A172 (cell line): Measurements from ENCODE around the gene VWA3A. TPM values are rescaled to one million over a fixed set of nuclear protein-coding genes. Genes with fewer than 3 reads are reported as not detected.
"Not testable (repeated sequence)": the region's sequence is repeated elsewhere in the genome, so short reads cannot be mapped to it uniquely, and the experiment has no call there.

Source experiments
- DNase-seq: peaks from one replicate; pipeline ENCODE4 v3.0.0-alpha.2; 2015; ENCODE audit warnings: low spot score
- total RNA-seq: library from RNA; depleted of rRNA; stranded (reverse); fragments of >200 nt; shearing (Covaris generic); gene quantifications from 2 replicates; pipeline ENCODE4 v1.2.3, GENCODE V29; 2014; rRNA removed

Gene VWA3A
- total RNA-seq: 0.19 TPM in 1 of 2 replicates, not detected in the other

DNA sequence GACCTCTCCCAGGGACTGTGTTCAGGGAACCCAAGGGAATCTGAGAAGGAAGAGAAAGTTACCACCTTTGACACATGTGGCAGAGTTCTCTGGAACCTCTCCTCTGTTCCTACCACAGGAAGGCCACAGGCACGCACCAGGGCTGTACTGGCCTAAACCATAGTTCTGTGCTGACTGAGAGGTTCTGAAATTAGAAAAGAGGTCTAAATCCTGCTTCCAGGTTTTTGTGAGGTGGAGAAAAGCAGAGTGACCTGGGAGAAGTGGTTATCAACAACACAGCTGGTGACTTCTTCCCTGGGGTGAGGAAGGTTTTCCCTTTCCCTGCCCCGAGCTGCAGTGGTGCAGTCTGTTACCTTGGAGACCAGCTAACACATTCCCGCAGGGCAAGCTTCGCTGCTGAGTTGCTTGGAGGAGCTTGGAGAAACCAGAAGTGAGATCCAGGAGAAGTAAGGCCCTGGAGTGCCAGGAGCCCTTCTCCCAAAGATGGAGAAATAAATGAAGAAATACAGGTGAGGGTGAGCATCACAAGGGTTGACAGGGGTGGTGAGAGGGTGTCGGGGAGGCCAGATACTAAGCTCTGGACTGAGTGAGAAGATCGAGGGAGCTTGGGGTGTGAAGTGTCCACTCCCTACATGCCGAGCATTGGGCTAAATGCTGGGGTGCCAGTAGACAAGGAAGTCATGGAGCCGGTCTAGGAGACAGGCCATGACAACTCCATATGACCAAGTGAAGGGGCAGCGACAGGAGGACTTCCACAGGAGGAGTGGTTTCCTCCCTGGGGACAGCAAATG, at the start of gene VWA3A:
VWA3A (plus strand) TSS at position 399 of the 791 bp plus-strand sequence; CDS start at position 496, 97 bp downstream.
- DNase-seq: no peak

DNA sequence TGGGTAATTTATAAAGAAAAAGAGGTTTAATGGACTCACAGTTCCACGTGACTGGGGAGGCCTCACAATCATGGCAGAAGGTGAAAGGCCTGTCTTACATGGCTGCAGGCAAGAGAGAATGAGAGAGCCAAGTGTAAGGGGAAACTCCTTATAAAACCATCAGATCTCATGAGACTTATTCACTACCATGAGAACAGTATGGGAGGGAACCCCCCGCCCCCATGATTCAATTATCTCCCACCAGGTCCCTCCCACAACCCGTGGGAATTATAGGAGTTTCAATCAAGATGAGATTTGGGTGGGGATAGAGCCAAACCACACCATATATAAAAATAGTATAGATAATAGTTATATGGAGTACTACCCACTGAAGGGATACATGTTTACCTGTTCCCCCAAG, 48.5 kb upstream of the VWA3A start:
- not testable (repeated sequence) for DNase-seq

- not testable (repeated sequence) for DNase-seq
Observed at GRCh38 chr16:22045888-22046287, 46.5 kb upstream of the VWA3A start.

DNA sequence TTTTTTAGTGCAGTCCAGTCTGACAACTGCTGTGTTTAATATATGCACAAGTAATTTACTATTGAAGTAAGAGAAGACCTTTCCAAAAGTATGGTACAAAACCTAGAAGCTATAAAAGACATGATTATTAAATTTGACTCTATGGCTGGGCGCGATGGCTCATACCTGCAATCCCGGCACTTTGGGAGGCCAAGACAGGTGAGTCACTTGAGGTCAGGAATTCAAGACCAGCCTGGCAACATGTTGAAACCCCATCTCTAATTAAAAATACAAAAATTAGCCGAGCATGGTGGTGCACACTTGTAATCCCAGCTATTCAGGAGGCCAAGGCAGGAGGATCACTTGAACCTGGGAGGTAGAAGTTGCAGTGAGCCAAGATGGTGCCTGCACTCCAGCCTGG, 41.4 kb upstream of the VWA3A start:
- DNase-seq: no peak

DNA sequence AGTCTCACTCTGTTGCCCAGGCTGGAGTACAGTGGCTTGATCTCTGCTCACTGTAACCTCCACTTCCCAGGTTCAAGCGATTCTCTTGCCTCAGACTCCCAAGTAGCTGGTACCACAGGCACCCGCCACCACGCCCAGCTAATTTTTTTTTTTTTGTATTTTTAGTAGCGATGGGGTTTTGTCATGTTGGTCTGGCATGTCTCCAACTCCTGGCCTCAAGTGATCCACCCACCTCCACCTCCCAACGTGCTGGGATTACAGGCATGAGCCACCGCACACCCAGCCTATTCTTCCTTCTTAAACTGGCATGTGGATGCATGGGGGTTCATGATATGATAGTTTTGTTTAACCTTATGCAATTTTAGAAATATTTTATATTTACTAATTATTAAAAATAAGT, 39.4 kb upstream of the VWA3A start:
- no peak for DNase-seq

GRCh38 chr16:22053921-22054341, 38.4 kb upstream of the VWA3A start:
- no peak for DNase-seq

DNA sequence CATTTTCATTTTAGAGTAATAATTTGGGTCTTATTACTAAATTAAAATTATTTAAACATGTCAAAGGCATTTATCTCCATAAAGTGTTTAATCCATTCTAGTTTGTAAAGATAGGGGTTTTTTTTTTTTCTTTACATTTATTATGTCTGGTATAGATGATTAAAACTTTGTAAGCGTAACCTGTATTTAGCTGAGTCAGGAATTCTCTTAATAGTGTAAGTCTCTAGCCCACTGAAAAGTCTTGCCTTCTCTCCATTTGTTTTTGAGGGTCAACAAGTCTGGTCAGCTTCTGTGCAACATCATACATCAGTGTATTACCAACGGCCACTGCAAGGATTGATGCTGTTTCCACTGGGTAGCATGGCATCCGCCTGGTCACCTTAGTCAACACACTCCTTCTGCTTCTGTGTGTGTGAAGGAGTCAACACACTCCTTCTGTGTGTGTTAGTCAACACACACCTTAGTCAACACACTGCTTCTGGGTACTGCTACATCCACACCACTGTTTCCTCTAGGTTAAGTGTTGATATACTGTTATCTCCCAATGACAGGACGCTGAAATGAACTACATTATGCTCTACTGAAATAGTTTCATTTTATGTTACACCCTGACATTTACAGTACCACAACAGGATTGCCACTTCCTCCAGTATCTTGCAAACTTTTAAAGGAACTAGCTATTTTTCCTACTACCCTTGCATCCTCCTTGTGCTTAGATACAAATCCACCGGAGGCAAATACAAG, 37.3 kb upstream of the VWA3A start:
- DNase-seq: no peak

DNA sequence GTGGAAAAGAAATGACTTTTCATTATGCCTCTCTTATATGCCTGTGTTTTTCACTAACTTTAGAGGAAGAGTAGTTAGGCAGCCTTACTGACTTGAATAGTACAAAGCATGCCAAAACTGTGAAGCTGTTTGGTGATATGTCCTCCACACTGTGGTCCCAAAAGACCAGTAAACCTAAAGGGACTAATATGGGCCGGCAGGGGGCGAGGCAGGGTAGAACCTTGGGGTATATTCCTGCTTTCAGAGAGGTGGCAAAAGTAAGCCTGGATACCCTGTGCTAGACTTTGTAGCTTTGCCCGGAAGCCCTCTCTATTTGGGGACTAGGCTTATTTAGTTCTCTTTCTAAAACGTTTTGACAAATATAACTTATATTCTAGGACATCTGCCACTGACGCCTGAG, 36.5 kb upstream of the VWA3A start:
- no peak for DNase-seq

DNA sequence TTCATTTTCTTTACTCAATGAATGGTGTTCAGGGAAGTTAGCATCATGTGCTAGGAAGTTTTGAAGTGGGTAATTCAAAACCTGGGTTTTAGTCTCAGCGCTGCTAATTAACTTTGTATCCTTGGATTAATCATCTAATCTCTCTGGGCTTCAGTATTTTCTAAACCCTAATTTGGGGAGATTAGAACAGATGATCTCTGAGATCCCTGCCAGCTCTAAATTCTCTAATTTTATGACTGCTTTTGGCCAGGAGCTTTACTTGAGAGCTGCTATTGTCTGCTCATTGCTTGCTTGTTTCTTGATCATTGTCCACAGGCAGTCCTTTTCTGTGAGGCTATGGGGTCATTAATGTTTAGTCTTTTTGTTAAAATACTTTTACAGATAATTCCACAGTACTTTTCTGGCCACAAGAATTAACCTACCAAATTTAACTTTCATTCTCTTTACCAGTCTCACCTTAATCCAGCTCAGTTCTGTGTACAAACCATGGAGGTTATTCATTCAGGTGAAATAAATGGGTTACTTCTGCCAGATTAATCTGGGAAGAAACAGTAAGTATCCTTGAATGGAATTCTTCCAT, 28.4 kb upstream of the VWA3A start:
- no peak for DNase-seq

DNA sequence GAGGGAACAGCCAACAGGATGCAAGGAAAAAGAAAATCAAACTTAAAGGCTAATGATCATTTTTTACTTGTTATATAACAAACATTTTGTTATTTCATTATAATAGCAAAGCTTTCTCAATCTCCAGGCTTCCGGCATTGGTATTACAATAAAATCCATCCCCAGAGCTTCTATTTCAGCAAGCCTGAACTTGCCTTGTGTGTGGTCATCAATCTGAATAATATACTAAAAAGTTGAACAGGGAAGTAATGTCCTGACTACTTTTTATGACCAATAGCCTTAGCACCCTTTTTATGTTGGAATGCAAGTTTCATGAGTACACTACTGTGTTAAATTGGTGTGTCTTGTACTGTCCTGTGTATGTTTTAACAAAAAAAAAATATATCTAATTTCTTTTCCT, 27.1 kb upstream of the VWA3A start:
- no peak for DNase-seq

DNA sequence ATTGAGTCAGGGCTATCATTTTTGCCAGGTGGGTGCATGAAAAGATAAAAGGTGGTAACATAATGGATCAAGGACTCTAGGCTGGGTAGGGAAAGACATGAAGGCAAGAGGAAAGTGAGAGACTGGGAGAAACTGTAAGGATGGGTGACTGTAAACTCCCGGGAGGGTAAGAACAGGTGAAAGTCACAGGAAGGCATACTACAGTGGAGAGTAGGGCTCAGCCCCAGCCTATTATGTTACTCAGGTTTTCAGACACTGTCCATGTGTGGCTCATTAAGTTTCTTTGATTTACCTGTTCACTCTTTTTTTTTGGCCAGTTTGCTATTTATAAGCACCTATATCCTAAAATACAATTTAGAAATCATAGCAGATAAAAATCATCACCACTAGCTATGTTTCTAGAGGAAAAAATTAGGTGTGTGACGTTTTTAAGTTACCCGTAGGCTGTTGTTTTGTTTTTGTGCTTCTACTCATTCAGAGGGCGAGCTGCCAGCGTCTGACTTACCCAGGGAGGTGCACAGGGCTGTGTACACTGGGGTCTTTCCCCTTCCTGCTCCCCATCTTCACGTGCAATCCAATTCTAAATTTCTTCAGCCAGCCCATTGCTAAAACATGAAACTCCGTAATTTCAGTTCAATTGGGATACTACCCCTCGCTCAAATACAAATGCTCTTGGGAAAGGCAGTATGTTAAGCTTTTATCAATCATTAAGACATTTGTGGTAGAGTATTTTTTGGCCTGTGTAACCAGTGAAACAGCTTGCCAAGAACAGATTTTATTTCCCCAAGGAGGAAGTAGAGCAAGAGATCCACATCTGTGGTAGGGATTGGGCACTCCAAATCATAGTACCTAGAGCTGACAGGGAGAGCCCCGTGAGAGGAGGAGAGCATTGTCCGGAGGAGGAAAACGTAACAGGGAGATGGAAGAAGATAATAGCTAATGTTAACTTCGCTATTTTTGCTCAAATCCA, 21.7 kb upstream of the VWA3A start:
- DNase-seq: no peak

DNA sequence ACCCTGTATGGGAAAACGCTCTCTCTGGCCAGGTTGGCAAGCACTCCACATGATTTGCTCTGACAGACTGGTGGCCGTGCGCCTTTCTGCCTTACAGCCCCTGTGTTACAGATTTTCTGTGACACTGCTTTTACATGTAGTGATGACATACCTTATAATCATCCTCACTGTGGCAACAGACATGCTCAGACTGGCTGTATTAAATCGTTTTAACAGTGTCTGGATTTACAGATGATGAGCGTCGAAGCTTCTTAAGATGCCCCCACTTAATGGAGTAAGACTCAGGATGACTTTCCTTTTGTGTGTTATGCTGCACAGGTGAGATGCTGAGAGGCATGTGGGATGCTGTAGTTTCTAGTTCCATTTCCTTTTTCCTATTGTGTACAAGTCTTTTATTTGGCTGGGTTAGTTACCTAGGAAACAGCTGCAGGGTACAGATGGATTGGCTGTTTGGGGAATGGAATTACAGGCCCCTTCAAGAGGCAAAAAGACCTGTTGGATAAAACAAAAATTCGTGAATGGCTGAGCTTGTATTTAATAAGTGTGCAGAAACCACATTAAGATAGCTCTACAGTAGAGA, 20.9 kb upstream of the VWA3A start:
- no peak for DNase-seq

- DNase-seq: no peak
Observed at GRCh38 chr16:22073350-22073749, 19.0 kb upstream of the VWA3A start.

- no peak for DNase-seq
Observed at GRCh38 chr16:22075043-22075757, 17.1 kb upstream of the VWA3A start.

GRCh38 chr16:22075776-22076175, 16.6 kb upstream of the VWA3A start:
- no peak for DNase-seq

GRCh38 chr16:22077700-22078313, 14.5 kb upstream of the VWA3A start:
- DNase-seq: peak; percentile 57

GRCh38 chr16:22078656-22079055, 13.7 kb upstream of the VWA3A start:
- no peak for DNase-seq

DNA sequence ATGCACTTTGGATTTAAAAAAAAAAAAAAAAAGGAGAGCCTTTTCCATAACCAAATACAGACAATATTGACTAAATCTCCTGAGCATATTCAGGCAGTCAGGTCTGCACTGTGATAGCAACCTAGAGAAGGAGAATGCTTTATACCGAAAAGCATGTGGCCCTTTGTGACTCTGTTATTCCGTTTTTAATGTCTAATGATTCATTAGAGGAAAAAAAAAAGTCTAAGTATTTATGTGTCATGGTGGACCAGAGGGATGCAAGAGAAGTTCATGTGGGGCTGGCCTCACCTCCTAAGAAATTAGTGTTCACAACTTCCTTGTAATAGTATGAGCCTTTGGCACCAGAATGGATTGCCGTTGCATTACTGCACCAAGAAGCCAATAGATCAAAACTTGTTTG, 11.3 kb upstream of the VWA3A start:
- no peak for DNase-seq

DNA sequence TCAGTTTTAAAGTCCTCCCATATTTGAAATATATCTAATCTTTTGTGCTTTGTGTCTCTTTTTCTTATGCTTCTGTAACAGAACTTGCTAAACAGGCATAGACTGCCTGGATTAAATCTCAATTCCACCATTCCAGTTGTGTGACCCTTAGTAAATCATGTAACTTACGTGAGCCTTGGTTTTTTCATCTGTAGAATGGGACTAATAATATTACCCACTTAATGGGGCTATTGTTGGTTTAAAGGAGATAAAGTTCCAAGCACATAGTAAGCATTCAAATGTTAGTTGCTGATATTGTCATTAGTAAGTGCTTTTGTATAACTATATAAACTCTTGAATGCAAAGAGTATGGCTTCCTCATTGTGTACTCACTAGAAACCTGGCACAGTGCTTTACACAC, 5.9 kb upstream of the VWA3A start:
- no peak for DNase-seq

GRCh38 chr16:22088642-22089041, 3.7 kb upstream of the VWA3A start:
- no peak for DNase-seq
